ENCODE results near the gene DAB2IP.

DAB2IP gene

DNA sequence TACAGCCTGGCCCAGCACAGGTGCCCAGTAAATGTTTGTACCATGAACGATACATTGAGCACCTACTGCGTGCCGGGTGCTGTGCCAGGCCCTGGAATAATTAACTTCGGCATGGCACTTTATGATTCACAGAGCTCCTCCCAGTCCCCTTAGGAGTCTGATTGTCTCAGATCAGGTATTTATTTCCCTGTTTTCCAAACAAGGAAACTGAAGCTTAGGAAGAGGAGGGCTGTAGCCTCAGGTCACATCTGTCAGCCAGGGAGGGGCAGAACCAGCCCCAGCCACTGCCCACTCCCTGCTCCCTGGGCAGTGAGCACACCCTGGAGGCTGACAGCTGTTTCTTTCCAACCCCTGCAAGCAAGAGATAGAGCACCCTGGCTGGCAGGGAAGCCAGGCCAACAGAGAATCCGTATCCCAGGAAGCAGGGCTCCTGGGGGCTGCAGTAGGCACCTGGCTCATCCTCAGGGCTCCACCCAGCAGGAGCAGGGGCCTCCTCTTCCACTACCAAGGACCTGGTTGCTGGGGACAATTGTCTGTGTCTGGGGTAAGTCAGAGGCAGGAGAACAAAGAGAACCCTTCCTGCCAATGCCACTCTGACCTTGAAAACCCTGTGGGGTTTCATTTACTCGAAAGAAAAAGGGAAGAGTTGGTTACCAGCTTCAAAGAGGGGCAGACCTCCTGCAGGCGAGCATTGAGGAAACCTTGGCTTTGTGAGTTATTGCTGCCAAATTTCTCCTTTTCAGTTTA, 69.0 kb downstream of the DAB2IP start:
- Histone ChIP-seq H3K27me3 (ENCODE audit: insufficient read depth, low read length) (no peaks in the 10 kb centered on the region), H3K27ac (ENCODE audit: low read depth, low read length) (no peak overlapping the region)

DNA sequence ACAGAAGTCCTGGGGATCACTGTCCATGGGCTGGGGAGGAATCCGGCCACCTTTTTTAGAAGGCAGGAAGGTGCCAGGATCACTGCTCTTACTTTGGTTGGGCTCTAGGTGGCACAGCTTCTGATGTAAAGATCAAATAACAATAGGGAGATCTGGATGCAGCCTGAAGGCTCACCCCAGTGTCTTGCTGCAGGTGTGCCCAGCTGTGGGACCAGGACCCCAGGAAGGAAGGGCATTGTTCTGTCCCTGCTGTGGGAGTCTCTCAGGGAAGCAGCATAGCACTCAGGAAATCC, 69.6 kb downstream of the DAB2IP start:
- H3K4me1 ChIP-seq (ENCODE audit: insufficient read depth, low read length), result peaks cover 35% of the 10 kb centered on the region
- no peaks in the 10 kb centered on the region for H3K36me3 ChIP-seq (ENCODE audit: insufficient read depth, low read length)
- no peak overlapping the region for H3K9ac ChIP-seq (ENCODE audit: low read depth, low read length)
- no peaks in the 10 kb centered on the region for H3K9me3 ChIP-seq (ENCODE audit: insufficient read depth, low read depth, low read length)
- no peak overlapping the region for H3K27ac ChIP-seq (ENCODE audit: low read depth, low read length)
- 73% methylated on average over 1 of the region's 1 CpG for WGBS
- H3K27me3 ChIP-seq (ENCODE audit: insufficient read depth, low read length), result no peaks in the 10 kb centered on the region
- H3K4me3 ChIP-seq (ENCODE audit: low read length), result no peak overlapping the region

More for the DNA sequence above, 69.0 kb downstream of the DAB2IP start:
- WGBS, result 80% methylated on average over 7 of the region's 7 CpGs
- H3K4me3 ChIP-seq (ENCODE audit: low read length), result no peak overlapping the region
- no peaks in the 10 kb centered on the region for H3K36me3 ChIP-seq (ENCODE audit: insufficient read depth, low read length)
- no peak overlapping the region for H3K9ac ChIP-seq (ENCODE audit: low read depth, low read length)
- H3K4me1 ChIP-seq (ENCODE audit: insufficient read depth, low read length), result peaks cover 35% of the 10 kb centered on the region
- H3K9me3 ChIP-seq (ENCODE audit: insufficient read depth, low read depth, low read length), result no peaks in the 10 kb centered on the region

DNA sequence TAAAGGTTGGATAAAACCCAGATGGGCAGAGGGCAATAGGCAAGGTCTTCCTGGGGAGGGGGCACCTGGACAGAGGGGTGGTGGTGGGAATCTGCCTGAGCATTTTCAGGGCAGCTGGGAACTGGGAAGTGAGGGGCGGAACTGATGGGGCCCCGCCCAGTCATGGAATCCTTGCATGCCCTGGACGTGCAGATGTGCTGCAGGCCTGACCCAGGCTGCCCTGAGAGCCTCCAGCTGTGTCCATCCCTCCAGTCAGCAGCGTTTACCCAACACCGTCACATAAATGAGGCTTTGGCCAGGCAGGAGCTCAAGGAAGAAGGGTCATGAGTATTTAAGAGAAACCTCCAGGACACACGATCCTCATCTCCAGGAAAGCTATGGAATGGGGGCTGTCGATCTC, 70.3 kb downstream of the DAB2IP start:
- Histone ChIP-seq H3K27me3 (ENCODE audit: insufficient read depth, low read length) (no peaks in the 10 kb centered on the region), H3K9ac (ENCODE audit: low read depth, low read length) (no peak overlapping the region), H3K36me3 (ENCODE audit: insufficient read depth, low read length) (no peaks in the 10 kb centered on the region), H3K27ac (ENCODE audit: low read depth, low read length) (no peak overlapping the region), H3K9me3 (ENCODE audit: insufficient read depth, low read depth, low read length) (no peaks in the 10 kb centered on the region), H3K4me1 (ENCODE audit: insufficient read depth, low read length) (peaks cover 35% of the 10 kb centered on the region), H3K4me3 (ENCODE audit: low read length) (no peak overlapping the region)
- 75% methylated on average over 7 of the region's 7 CpGs for WGBS

GRCh38 chr9:121725008-121725775, 73.8 kb downstream of the DAB2IP start:
- WGBS, result 90% methylated on average over 21 of the region's 21 CpGs
- Histone ChIP-seq H3K4me1 (ENCODE audit: insufficient read depth, low read length) (peaks cover 18% of the 10 kb centered on the region), H3K4me3 (ENCODE audit: low read length) (no peak overlapping the region), H3K9me3 (ENCODE audit: insufficient read depth, low read depth, low read length) (no peaks in the 10 kb centered on the region), H3K36me3 (ENCODE audit: insufficient read depth, low read length) (no peaks in the 10 kb centered on the region), H3K27ac (ENCODE audit: low read depth, low read length) (no peak overlapping the region), H3K27me3 (ENCODE audit: insufficient read depth, low read length) (no peaks in the 10 kb centered on the region), H3K9ac (ENCODE audit: low read depth, low read length) (no peak overlapping the region)

- Histone ChIP-seq H3K36me3 (ENCODE audit: insufficient read depth, low read length) (no peaks in the 10 kb centered on the region), H3K9ac (ENCODE audit: low read depth, low read length) (no peak overlapping the region), H3K9me3 (ENCODE audit: insufficient read depth, low read depth, low read length) (no peaks in the 10 kb centered on the region), H3K4me1 (ENCODE audit: insufficient read depth, low read length) (no peaks in the 10 kb centered on the region), H3K27ac (ENCODE audit: low read depth, low read length) (no peak overlapping the region), H3K27me3 (ENCODE audit: insufficient read depth, low read length) (no peaks in the 10 kb centered on the region), H3K4me3 (ENCODE audit: low read length) (no peak overlapping the region)
- 85% methylated on average over 4 of the region's 4 CpGs for WGBS
These were observed 76.0 kb downstream of the DAB2IP start for GRCh38 chr9:121727295-121728020.

DNA sequence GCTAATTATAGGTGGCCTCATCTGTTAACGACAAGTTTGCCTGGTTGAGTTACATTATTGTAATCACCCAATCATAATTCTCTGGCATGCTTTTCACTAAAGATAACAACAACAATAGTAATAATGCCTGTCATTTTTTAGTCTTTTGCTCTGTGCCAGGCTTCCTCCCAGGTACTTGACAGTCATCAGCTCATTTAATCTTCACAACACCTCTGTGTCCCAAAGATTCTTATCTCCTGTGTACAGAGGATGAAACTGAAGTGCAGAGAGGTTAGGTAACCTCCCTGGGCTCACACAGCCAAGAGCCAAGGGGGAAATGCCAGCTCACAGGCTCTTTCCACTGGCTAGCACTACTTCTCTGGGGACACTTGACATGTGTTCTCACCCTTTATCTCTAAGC, 77.5 kb downstream of the DAB2IP start:
- Histone ChIP-seq H3K27me3 (ENCODE audit: insufficient read depth, low read length) (no peaks in the 10 kb centered on the region), H3K9me3 (ENCODE audit: insufficient read depth, low read depth, low read length) (no peaks in the 10 kb centered on the region), H3K27ac (ENCODE audit: low read depth, low read length) (no peak overlapping the region), H3K4me3 (ENCODE audit: low read length) (no peak overlapping the region), H3K36me3 (ENCODE audit: insufficient read depth, low read length) (no peaks in the 10 kb centered on the region), H3K4me1 (ENCODE audit: insufficient read depth, low read length) (no peaks in the 10 kb centered on the region), H3K9ac (ENCODE audit: low read depth, low read length) (no peak overlapping the region)
- WGBS, result 81% methylated on average over 1 of the region's 1 CpG

DNA sequence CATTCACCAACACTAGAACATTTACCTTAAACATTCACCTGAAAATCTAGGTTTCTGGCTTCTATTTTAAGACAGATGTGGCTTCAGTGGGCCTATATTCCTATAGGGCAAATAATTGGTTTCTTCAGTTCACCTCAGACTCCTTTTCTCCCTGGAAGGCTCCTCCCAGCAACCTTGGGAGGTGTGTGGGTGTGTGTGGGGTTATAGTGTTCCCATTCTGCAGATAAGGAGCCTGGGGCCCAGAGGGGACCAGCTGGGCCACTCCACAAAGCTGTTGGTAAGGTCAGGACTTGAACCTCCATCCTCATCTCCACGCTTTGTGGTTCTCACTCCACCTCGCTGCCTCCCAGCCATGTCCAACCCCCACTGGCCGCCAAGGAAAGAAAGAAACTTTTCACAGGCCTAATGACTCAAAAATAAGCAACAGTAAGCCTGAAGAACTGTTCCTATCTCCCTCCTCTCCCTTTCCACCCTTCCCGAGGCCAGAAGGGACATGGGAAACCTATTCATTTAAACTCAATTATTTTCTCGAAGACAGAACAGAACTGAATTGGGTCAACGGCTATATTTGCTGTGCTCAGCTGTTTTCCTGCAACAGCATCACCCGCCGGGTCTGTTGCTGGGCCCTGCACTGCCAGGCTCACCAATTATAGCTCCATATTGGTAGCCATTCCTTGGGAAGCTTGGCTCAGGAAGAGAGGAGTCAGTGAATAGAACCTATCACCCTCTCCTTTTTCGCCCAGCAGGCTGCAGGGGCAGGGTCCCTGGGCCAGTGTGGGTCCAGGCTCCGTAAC, 78.5 kb downstream of the DAB2IP start:
- Histone ChIP-seq H3K36me3 (ENCODE audit: insufficient read depth, low read length) (no peaks in the 10 kb centered on the region), H3K9me3 (ENCODE audit: insufficient read depth, low read depth, low read length) (no peaks in the 10 kb centered on the region), H3K9ac (ENCODE audit: low read depth, low read length) (no peak overlapping the region), H3K27ac (ENCODE audit: low read depth, low read length) (no peak overlapping the region), H3K27me3 (ENCODE audit: insufficient read depth, low read length) (no peaks in the 10 kb centered on the region), H3K4me3 (ENCODE audit: low read length) (no peak overlapping the region), H3K4me1 (ENCODE audit: insufficient read depth, low read length) (0 out of 2 replicates have a peak, but pooled peaks cover 4% of the 10 kb centered on the region)
- WGBS, result 92% methylated on average over 10 of the region's 10 CpGs

DNA sequence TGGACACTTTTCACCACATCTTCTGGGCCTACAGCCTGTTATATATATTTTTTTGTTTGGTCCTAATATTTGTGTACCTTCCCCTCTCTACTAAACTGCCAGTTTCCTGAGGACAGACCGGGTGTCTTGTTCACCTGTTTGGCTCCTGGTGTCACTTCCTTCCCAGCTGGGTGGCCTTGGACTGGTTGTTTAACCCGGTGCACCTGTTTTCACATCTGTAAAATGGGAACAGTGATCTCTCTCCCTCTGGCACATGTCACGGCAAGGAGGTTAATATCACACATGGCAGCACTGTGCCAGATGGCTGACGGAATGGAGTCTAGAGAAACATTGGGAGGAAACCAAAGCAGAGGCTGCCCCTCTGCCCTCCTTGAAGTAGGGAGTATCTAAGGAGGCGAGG, 79.7 kb downstream of the DAB2IP start:
- Histone ChIP-seq H3K4me1 (ENCODE audit: insufficient read depth, low read length) (peaks cover 13% of the 10 kb centered on the region), H3K27ac (ENCODE audit: low read depth, low read length) (no peak overlapping the region), H3K9ac (ENCODE audit: low read depth, low read length) (no peak overlapping the region), H3K9me3 (ENCODE audit: insufficient read depth, low read depth, low read length) (no peaks in the 10 kb centered on the region), H3K4me3 (ENCODE audit: low read length) (no peak overlapping the region), H3K27me3 (ENCODE audit: insufficient read depth, low read length) (peaks cover 5% of the 10 kb centered on the region; the same call in 1 of the 2 replicates), H3K36me3 (ENCODE audit: insufficient read depth, low read length) (no peaks in the 10 kb centered on the region)
- 95% methylated on average over 5 of the region's 5 CpGs for WGBS

- H3K4me3 ChIP-seq (ENCODE audit: low read length), result no peak overlapping the region
- no peaks in the 10 kb centered on the region for H3K36me3 ChIP-seq (ENCODE audit: insufficient read depth, low read length)
- no peaks in the 10 kb centered on the region for H3K9me3 ChIP-seq (ENCODE audit: insufficient read depth, low read depth, low read length)
- H3K27ac ChIP-seq (ENCODE audit: low read depth, low read length), result no peak overlapping the region
- peaks cover 13% of the 10 kb centered on the region for H3K4me1 ChIP-seq (ENCODE audit: insufficient read depth, low read length)
- H3K9ac ChIP-seq (ENCODE audit: low read depth, low read length), result no peak overlapping the region
- peaks cover 5% of the 10 kb centered on the region; the same call in 1 of the 2 replicates for H3K27me3 ChIP-seq (ENCODE audit: insufficient read depth, low read length)
- WGBS, result 96% methylated on average over 7 of the region's 7 CpGs
These were observed 80.5 kb downstream of the DAB2IP start for GRCh38 chr9:121731919-121732318.

- no peak overlapping the region for H3K4me3 ChIP-seq (ENCODE audit: low read length)
- H3K9me3 ChIP-seq (ENCODE audit: insufficient read depth, low read depth, low read length), result no peaks in the 10 kb centered on the region
- no peak overlapping the region for H3K9ac ChIP-seq (ENCODE audit: low read depth, low read length)
- H3K36me3 ChIP-seq (ENCODE audit: insufficient read depth, low read length), result no peaks in the 10 kb centered on the region
- peaks cover 17% of the 10 kb centered on the region for H3K4me1 ChIP-seq (ENCODE audit: insufficient read depth, low read length)
- H3K27me3 ChIP-seq (ENCODE audit: insufficient read depth, low read length), result peaks cover 5% of the 10 kb centered on the region; the same call in 1 of the 2 replicates
- WGBS, result 95% methylated on average over 5 of the region's 5 CpGs
- no peak overlapping the region for H3K27ac ChIP-seq (ENCODE audit: low read depth, low read length)
These were observed 81.0 kb downstream of the DAB2IP start for GRCh38 chr9:121732389-121732788.
